Memory B cell (primary cell): ENCODE data around the gene F2R.

ENCODE experiments used
- ATAC-seq: fragments of 150-1000 bp; cut with Tn5 transposase; 2 replicates; pipeline ENCODE4 v1.10.0; 2021; ENCODE audit warnings: low read depth, mild to moderate bottlenecking, moderate library complexity
- DNase-seq, 2 donors: peaks; one replicate each; pipeline ENCODE4 v3.0.0; 2022; ENCODE audit warnings: low spot score in 2 of 2
- H3K27ac Mint-ChIP-seq: one replicate; pipeline ENCODE4 v1.8.0; 2022; ENCODE audit warnings: mild to moderate bottlenecking, moderate library complexity, mixed read lengths
- H3K27me3 Mint-ChIP-seq: one replicate; pipeline ENCODE4 v1.8.0; 2022; ENCODE audit warnings: mixed read lengths
- H3K36me3 Mint-ChIP-seq: one replicate; pipeline ENCODE4 v1.8.0; 2022; ENCODE audit warnings: mild to moderate bottlenecking, mixed read lengths
- H3K4me1 Mint-ChIP-seq: one replicate; pipeline ENCODE4 v1.8.0; 2022; ENCODE audit warnings: mixed read lengths
- H3K4me3 Mint-ChIP-seq: one replicate; pipeline ENCODE4 v1.8.0; 2022; ENCODE audit warnings: mild to moderate bottlenecking, moderate library complexity, mixed read lengths
- H3K9me3 Mint-ChIP-seq: one replicate; pipeline ENCODE4 v1.8.0; 2022; ENCODE audit warnings: mixed read lengths

The F2R gene

DNA sequence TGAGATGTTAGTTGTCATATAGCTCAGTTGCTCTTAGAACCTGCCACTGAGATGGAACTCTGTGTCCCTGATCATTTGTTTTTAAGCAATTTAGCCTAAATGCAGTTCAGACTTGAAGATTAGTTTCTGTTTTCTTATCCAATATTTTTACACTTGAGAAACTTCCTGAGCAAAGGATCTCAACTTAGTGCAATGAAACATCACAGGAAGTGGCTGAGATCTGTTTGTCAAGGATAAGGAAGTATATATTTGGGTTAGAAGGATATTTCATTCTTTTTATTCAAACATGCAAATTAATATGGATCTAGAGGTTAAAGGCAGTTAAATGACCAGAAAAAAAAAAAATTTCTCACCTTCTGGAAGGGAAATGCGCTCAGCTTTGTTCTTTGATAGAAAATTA, 19.7 kb upstream of the F2R start:
- H3K4me3 Mint-ChIP-seq, result no peak overlapping the region
- DNase-seq, result no peak
- H3K4me1 Mint-ChIP-seq, result no peaks in the 10 kb centered on the region
- peaks cover 5% of the 10 kb centered on the region for H3K36me3 Mint-ChIP-seq
- H3K27ac Mint-ChIP-seq, result no peak overlapping the region
- H3K9me3 Mint-ChIP-seq, result no peaks in the 10 kb centered on the region
- no peaks in the 10 kb centered on the region for H3K27me3 Mint-ChIP-seq
- no peak for ATAC-seq

DNA sequence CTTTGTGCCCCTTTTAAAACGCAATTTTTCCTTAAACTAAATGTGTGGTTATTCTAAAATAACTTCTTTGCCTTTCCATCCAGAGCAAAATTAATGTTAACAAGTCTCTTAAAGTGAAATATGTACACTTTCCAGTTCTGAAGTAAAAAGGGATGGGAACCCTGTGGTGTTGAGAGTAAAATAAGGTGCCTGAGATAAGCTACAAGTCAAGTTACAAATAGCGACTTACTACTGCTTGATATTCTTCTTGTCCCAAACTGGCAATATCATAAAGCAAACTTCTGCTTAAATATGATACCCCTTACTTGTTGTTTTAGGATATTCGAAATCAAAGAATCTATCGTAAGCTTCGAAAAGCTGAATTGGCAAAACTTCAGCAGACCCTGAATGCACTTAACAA, 18.3 kb upstream of the F2R start:
- Mint-ChIP-seq H3K9me3 (no peaks in the 10 kb centered on the region), H3K27ac (no peak overlapping the region), H3K4me1 (no peaks in the 10 kb centered on the region), H3K27me3 (no peaks in the 10 kb centered on the region), H3K4me3 (no peak overlapping the region), H3K36me3 (peaks cover 8% of the 10 kb centered on the region)
- ATAC-seq, result no peak
- DNase-seq, result no peak

DNA sequence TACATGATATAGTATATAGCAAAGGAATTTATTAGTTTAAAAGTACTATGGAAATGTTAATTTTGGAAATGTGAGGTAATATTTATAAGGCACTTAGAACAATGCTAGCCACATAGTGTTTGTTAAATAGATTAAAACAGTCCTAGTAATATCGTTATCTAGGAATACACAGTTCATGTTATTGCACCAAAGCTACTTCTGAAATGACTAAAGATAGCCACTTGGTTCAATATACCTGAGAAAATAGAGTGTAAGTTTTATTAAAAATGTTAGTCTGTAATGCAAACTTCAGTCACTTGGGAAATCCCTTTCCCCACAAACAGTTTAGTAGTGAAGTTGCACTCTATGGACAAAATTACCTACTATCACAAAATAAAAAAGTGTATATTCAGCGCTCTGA, 15.4 kb upstream of the F2R start:
- no peaks in the 10 kb centered on the region for H3K4me1 Mint-ChIP-seq
- ATAC-seq, result no peak
- DNase-seq, result no peak
- no peak overlapping the region for H3K4me3 Mint-ChIP-seq
- no peaks in the 10 kb centered on the region for H3K9me3 Mint-ChIP-seq
- H3K36me3 Mint-ChIP-seq, result peaks cover 8% of the 10 kb centered on the region
- H3K27ac Mint-ChIP-seq, result no peak overlapping the region
- no peaks in the 10 kb centered on the region for H3K27me3 Mint-ChIP-seq

DNA sequence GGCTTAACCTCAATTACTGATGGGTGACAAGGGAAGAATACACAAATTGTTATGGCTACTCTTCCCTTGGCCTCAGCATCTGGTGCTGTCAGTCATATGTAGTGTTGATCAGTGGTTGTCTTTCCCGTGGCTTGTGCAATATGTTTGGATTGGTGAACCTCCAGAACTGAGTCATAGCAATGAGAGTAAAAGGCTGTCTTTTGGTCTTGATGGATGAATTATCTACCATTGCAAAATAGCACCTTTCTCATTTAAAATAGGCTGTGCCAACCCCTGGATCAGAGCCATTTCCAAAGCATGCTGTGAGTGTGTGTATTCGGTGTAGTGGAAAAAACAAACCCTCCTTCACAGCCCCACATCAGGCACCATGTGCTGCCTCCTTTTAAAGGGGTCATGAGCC, 14.6 kb upstream of the F2R start:
- Mint-ChIP-seq H3K4me3 (no peak overlapping the region), H3K27ac (no peak overlapping the region), H3K27me3 (no peaks in the 10 kb centered on the region), H3K36me3 (peaks cover 6% of the 10 kb centered on the region), H3K9me3 (no peaks in the 10 kb centered on the region), H3K4me1 (no peaks in the 10 kb centered on the region)
- DNase-seq (no peak), ATAC-seq (no peak)

DNA sequence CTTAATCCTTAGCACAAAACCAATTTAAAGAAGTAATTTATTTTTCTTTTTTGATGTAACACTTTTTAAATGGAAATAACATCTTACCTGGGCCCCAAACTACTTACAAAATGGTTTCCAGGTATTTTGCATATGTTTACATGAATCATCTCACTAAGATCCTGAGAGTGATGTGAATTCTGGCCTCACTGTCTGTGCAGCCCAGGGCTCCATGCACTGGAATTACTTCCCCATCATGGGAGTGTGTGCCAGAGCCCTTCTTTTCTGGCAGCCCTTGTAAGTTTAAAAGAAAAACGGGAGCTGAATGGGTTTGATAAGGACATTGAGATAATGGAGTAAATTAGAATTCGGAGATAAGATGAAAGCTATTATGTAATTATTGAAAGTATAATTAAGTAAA, 12.2 kb upstream of the F2R start:
- no peaks in the 10 kb centered on the region for H3K4me1 Mint-ChIP-seq
- peaks cover 6% of the 10 kb centered on the region for H3K36me3 Mint-ChIP-seq
- no peak overlapping the region for H3K27ac Mint-ChIP-seq
- H3K4me3 Mint-ChIP-seq, result no peak overlapping the region
- no peaks in the 10 kb centered on the region for H3K9me3 Mint-ChIP-seq
- H3K27me3 Mint-ChIP-seq, result no peaks in the 10 kb centered on the region
- DNase-seq (no peak), ATAC-seq (no peak)

DNA sequence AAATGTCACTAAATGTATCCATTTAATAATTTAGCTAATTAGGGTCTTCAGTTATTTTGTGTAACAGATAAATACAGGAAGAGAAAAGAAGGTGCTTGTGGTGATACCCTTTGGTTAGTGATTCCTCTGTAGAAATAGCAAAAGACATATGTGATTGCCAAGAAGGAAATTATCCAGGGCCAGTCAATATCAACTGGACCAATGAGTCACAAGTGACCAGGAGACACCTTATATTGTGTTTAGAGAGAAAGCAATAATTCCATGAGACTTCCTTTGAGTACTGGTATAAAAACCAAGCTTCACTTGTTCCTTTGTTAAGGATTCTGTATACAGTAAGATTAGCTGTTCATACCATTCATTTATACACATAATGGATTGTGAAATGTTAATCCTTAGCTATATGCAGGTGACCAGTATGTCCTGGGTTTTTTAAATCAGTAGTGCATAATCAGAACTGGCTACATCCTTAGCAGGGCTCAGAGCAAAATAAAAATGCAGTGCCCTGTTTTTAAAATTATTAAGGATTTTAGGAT, 11.7 kb upstream of the F2R start:
- H3K4me1 Mint-ChIP-seq, result no peaks in the 10 kb centered on the region
- no peak overlapping the region for H3K4me3 Mint-ChIP-seq
- ATAC-seq (no peak), DNase-seq (no peak)
- no peak overlapping the region for H3K27ac Mint-ChIP-seq
- peaks cover 6% of the 10 kb centered on the region for H3K36me3 Mint-ChIP-seq
- H3K27me3 Mint-ChIP-seq, result no peaks in the 10 kb centered on the region
- no peaks in the 10 kb centered on the region for H3K9me3 Mint-ChIP-seq

DNA sequence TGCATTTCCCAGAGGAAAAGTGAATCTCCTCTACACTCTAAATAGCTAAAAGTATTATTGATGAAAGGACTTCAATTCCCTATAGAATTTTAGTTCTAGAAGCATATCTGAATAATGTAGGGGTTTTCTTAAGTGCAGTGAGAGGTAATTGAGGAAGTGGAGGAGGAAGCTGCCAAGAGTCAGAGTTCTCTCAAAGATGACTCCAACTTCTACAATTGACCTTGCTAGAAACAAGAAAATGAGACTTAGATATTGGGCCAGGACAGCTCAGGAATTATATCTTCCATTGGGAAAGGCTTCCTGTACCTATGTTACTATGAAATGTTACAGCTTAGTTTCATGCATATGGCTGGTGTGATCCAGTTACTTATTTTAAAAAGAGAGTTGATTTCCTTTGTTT, 10.4 kb upstream of the F2R start:
- no peak overlapping the region for H3K4me3 Mint-ChIP-seq
- peaks cover 3% of the 10 kb centered on the region for H3K27me3 Mint-ChIP-seq
- H3K9me3 Mint-ChIP-seq, result no peaks in the 10 kb centered on the region
- H3K4me1 Mint-ChIP-seq, result no peaks in the 10 kb centered on the region
- ATAC-seq, result peak; percentile 65
- no peak for DNase-seq
- peaks cover 6% of the 10 kb centered on the region for H3K36me3 Mint-ChIP-seq
- no peak overlapping the region for H3K27ac Mint-ChIP-seq

DNA sequence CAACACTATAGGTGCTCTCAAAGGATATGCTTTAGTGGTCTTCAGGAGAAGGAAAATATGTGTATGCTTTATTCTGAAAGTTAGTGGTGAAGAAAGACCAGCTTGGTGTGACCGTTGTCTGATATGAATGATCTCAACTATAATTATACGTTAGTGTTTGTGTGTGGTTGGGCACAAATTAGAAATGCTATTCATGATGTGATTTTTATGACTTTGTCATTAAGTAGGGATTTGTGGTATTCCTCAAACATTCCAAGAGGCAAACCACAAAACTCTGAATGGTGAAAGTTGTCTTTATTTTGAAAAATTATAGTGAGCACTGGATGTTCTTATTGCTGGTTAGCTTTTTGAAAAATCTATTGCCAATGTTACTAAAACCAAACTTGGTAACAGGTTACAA, 6.2 kb upstream of the F2R start:
- DNase-seq (no peak), ATAC-seq (no peak)
- Mint-ChIP-seq H3K4me1 (peaks cover 3% of the 10 kb centered on the region), H3K36me3 (no peaks in the 10 kb centered on the region), H3K27me3 (peaks cover 16% of the 10 kb centered on the region), H3K27ac (no peak overlapping the region), H3K9me3 (peaks cover 2% of the 10 kb centered on the region), H3K4me3 (no peak overlapping the region)

DNA sequence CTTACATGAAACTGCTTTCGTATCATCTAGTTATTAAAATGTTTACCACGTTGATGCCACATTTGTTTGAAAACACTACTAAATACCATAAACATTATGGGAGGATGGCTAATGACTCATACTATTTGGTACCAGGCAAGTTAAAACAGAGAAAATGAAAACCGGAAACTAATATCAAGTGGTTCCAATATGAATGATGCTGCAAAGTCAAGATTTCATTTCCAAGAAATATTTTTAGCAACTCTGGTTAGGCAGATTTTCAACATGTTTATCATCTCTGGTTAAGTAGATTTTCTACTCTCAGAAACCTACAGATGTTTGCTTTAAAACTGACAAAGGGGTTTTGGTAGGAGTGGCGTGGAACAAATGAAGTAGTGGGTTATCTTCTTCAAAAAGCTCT, 4.9 kb upstream of the F2R start:
- no peak overlapping the region for H3K27ac Mint-ChIP-seq
- H3K4me3 Mint-ChIP-seq, result no peak overlapping the region
- DNase-seq (no peak), ATAC-seq (no peak)
- peaks cover 19% of the 10 kb centered on the region for H3K27me3 Mint-ChIP-seq
- H3K9me3 Mint-ChIP-seq, result peaks cover 2% of the 10 kb centered on the region
- H3K36me3 Mint-ChIP-seq, result no peaks in the 10 kb centered on the region
- peaks cover 8% of the 10 kb centered on the region for H3K4me1 Mint-ChIP-seq

DNA sequence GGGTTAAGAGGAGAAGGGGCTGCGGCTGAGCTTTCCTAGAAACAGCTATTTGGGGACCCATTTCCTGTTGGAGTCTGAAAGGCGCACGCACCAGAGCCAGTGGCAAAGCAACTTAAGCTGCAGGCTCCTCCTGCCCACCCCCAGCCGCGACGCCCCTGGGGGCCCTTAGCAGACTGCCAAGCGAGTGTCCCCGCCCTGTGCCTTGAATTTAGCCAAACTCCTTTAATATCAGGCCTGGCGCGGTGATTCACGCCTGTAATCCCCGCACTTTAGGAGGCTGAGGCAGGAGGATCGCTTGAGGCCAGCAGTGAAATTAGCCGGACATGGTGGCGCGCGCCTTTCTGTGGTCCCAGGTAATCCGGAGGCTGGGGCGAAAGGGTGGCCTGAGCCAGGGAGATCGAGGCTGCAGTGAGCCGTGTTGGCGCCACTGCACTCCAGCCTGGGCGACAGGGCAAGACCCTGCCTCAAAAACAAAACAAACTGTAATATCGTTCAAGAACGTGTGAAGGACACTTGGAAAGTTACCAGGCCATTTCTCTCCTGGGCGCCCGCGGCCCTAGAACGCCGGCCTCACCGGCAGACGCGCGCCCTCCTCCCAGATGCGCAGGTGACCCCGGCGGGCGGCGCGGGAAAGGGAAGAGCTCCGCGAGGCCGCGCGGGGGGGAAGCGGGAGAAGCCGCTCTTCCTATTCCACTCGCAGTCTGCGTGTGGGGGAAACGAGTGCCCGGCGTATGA, 1.0 kb upstream of the F2R start:
- no peak for DNase-seq
- Mint-ChIP-seq H3K27ac (no peak overlapping the region), H3K9me3 (peaks cover 2% of the 10 kb centered on the region), H3K36me3 (no peaks in the 10 kb centered on the region), H3K4me1 (peaks cover 14% of the 10 kb centered on the region), H3K27me3 (peaks cover 29% of the 10 kb centered on the region), H3K4me3 (peak overlapping the region; percentile 79)
- ATAC-seq, result no peak

DNA sequence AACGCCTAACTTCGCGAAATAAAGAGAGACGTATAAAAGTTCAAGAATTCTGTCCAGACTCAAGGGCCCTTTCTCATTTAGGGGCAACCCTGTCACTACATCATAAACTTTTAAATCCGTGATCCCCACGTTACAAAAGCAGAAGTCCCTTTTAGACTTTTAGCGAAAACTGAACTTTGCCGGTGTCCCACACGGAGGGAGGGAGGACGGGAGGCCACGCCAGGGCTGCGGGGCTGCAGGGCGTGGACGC, 515 bp upstream of the F2R start:
- Mint-ChIP-seq H3K27ac (no peak overlapping the region), H3K4me1 (peaks cover 14% of the 10 kb centered on the region), H3K27me3 (peaks cover 28% of the 10 kb centered on the region)

DNA sequence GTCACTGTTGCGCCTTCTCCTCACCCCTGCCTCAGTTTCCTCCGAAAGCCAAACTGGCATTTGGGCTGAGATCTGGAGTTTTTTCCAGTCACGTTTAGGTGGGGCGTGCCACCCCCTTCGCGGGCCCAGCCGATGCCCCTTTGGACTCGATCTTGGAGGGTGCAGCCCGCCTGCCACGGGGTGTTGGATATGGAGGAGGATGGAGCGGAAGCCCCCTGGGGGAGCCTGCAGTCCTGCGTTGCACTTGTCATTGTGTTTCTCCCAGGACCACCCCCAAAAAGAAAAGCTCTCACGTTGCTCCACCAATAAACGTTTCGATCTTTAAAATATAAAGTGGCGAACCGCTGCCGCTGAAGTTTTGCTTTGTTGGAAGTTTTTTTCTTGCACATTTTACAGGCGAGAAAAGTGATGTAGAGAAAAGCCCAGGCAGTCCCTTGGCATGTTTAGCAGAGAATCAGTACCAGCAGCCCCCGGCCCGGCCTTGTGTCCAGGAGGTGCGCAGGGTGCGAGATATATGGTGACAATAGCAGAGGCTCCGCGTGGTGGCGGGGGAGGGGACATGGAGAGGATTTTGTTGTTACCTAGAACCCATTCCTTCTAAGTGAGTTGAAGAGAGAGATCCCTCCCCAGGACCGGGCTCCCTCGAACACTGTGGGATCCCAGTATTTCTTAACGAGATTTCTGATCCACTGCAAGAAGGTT, 681 bp downstream of the F2R start:
- no peak for ATAC-seq
- peak overlapping the region; percentile 79 for H3K4me3 Mint-ChIP-seq
- H3K9me3 Mint-ChIP-seq, result peaks cover 2% of the 10 kb centered on the region
- peaks cover 21% of the 10 kb centered on the region for H3K27me3 Mint-ChIP-seq
- H3K27ac Mint-ChIP-seq, result no peak overlapping the region
- H3K36me3 Mint-ChIP-seq, result no peaks in the 10 kb centered on the region
- DNase-seq, result no peak
- H3K4me1 Mint-ChIP-seq, result peaks cover 17% of the 10 kb centered on the region

More for the DNA sequence above, 515 bp upstream of the F2R start:
- Mint-ChIP-seq H3K4me3 (peak overlapping the region; percentile 79), H3K36me3 (no peaks in the 10 kb centered on the region), H3K9me3 (peaks cover 2% of the 10 kb centered on the region)
- peak; percentile 48 for ATAC-seq
- DNase-seq, result peak in 1 of 2 donors; percentile 12

DNA sequence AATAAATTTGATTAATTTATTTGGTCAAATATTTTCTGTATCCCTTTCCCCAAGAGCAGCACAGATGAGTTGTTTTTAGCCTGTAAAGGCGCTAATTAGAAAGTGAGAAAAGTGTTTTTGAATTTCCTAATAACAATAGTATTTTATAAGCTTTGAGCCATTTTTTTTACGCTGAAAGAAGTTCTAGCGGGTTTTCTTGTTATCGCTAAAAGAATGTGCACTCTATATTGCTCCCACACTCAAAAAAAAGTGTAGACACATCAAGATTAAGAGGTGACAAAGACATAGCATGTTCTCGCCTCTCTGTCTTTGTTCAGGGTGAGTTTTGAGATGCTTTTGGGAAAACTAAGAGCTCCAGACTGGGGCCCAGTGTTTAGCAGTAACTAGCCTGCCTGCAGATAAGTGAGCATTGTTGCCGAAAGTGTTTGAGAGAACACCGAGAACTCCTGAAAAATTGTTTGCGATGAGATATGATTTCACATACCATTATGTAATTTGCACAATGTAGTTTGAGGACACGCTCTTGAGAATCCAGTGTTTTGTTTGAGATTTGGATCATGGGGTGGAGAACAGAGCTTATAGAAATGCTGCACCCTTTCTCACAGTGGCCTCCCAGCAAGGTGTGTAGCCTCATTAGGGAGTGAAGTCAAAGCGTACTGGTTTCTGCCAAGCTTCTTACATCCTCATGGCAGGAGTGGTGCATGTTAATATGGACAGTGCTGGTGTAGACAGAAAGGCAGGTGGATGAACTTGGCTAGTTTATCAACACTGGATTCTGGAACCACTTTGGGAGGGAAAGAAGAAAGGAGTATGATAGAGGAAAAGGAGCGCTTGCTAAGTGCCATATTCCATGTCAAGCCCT, 1.5 kb downstream of the F2R start:
- Mint-ChIP-seq H3K27me3 (peaks cover 19% of the 10 kb centered on the region), H3K27ac (no peak overlapping the region), H3K4me1 (peaks cover 17% of the 10 kb centered on the region), H3K4me3 (no peak overlapping the region), H3K9me3 (peaks cover 2% of the 10 kb centered on the region), H3K36me3 (no peaks in the 10 kb centered on the region)
- no peak for DNase-seq
- no peak for ATAC-seq

DNA sequence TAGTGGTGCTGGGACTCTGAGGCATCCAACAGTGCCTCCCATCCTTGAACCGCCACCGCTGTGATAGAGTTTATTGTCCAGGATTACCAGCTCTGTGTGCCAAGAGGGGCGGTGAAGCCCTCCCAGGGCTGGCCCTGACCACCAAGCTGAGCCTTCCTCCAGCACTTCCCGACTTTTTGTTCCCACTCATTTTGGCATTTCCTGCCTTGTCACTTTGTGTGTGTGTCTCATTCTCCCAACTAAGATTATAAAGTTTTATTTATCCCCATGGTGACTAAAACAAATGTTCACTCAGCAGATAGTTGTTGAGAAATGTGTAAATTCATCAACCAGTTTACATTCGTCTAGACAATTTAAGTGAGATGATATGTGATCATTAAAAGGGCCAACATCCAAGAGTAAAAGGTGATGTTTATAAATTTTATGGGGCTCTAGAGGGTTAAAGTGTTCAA, 2.5 kb downstream of the F2R start:
- Mint-ChIP-seq H3K27ac (no peak overlapping the region), H3K4me1 (peaks cover 17% of the 10 kb centered on the region), H3K36me3 (no peaks in the 10 kb centered on the region), H3K27me3 (peaks cover 19% of the 10 kb centered on the region), H3K9me3 (peaks cover 2% of the 10 kb centered on the region), H3K4me3 (no peak overlapping the region)
- ATAC-seq, result no peak
- no peak for DNase-seq
